ENCODE results near the gene CYP4A22. TPM values are rescaled to one million over a fixed set of nuclear protein-coding genes. Genes with fewer than 3 reads are reported as not detected.

Gene CYP4A22
- total and polyA plus RNA-seq, 2 donors (not counting 3 experiments of a cell fraction or from before 2014, with no cell fraction given), result not detected

DNA sequence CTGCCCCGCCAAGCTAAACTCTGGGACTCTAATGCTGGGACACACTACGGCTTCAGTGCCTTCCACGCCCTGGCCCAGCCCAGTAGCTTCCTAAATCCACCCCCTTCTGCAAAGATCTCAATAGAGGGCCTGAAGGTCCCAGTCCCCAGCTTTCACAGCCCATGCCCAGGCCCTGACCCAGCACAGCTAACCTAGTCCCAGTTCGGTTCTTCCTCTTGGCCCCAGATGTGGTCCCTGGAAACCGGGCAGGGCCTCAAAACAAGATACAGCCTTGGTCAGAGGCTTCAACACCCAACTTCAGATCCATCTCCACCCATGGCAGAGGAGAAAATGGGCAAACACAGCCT is 53.2 kb downstream of the CYP4A22 start:
- no peak overlapping the region for H3K4me2 ChIP-seq (ENCODE audit: insufficient read depth, low read length)
- H4K20me1 ChIP-seq (replicated peaks; ENCODE audit: control insufficient read depth, extremely low read depth, insufficient read depth, low read length), result no peaks in the 10 kb centered on the region
- ChIA-PET CTCF (interaction anchor here (0.7 to 8.0 kb wide), 13 partner anchors 8 to 247 kb away, joined by 3 to 224 read pairs (median 4); partner anchors contain the start of gene FOXD2), POLR2A (interaction anchor here (0.6 kb wide), 1 partner anchor 124 kb away, joined by 3 read pairs; no protein-coding TSS in a partner anchor)
- no peaks in the 10 kb centered on the region for H3K9me1 ChIP-seq (replicated peaks; ENCODE audit: control insufficient read depth, extremely low read depth, insufficient read depth, low read length)
- intact Hi-C loops (cut with micrococcal nuclease) (loop anchor here (1.0 kb wide), 1 partner anchor 11 kb away; no protein-coding TSS in a partner anchor), dilution Hi-C loops (cut with MboI; ENCODE audit: extremely low pct_ligation_motif_present, low sequenced_read_pairs) (no loop called here)
- peaks cover 5% of the 10 kb centered on the region for H3K4me1 ChIP-seq (ENCODE audit: control insufficient read depth, extremely low read depth, insufficient read depth, low read length)
- H3K27ac ChIP-seq (ENCODE audit: insufficient read depth, low read depth, low read length), result no peak overlapping the region
- H3K9me3 ChIP-seq (replicated peaks; ENCODE audit: control insufficient read depth, insufficient read depth, low read length), result no peaks in the 10 kb centered on the region
- H3K4me3 ChIP-seq (replicated peaks in 1 of 3; ENCODE audit: insufficient read depth in 1 of 3, low read depth in 1 of 3, low read length in 3 of 3), result no peak overlapping the region
- no peaks in the 10 kb centered on the region for H3K27me3 ChIP-seq (ENCODE audit: control insufficient read depth in 2 of 2, insufficient read depth in 2 of 2, low read length in 2 of 2)
- H3K36me3 ChIP-seq (ENCODE audit: control insufficient read depth in 2 of 2, extremely low read depth in 1 of 2, insufficient read depth in 2 of 2, low read length in 2 of 2), result no peaks in the 10 kb centered on the region
- peak overlapping the region; percentile 45 for H2AFZ ChIP-seq (ENCODE audit: low read depth, low read length)
- TF ChIP-seq JUN (IDR thresholded peaks at IDR 0.05; ENCODE audit: borderline replicate concordance, insufficient read depth, insufficient read length, low read depth), result no peak
- no peak for TF ChIP-seq EZH2 (IDR thresholded peaks at IDR 0.05; ENCODE audit: borderline replicate concordance, low read depth, low read length, severe bottlenecking)
- no peak for TF ChIP-seq POLR2A (IDR thresholded peaks at IDR 0.05; ENCODE audit: low read depth, low read length)
- TF ChIP-seq, protein P1, sequence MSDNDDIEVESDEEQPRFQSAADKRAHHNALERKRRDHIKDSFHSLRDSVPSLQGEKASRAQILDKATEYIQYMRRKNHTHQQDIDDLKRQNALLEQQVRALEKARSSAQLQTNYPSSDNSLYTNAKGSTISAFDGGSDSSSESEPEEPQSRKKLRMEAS (IDR thresholded peaks at IDR 0.05; ENCODE audit: insufficient read depth, insufficient read length), result no peak
- TF ChIP-seq MYC (IDR thresholded peaks at IDR 0.05; ENCODE audit: low read depth, low read length), result no peak
- no peak for TF ChIP-seq FOS (IDR thresholded peaks at IDR 0.05; ENCODE audit: borderline replicate concordance, insufficient read depth, low read length)
- TF ChIP-seq CTCF (IDR thresholded peaks at IDR 0.05; ENCODE audit: extremely low read depth in 1 of 2, insufficient read depth in 1 of 2, low read depth in 1 of 2, low read length in 2 of 2), result no peak
- TF ChIP-seq GATA2 (IDR thresholded peaks at IDR 0.05; ENCODE audit: insufficient read depth, insufficient read length, low read depth, low read length), result no peak
- no peak for TF ChIP-seq POLR2AphosphoS5 (IDR thresholded peaks at IDR 0.05; ENCODE audit: insufficient read depth, low read depth, low read length)
- FAIRE-seq (no peak), DNase-seq (ENCODE audit: low read depth, low spot score) (no peak)
- no TSS peak for BruUV-seq (replicated peaks)
- H3K79me2 ChIP-seq (ENCODE audit: control insufficient read depth, insufficient read depth, low read length), result no peaks in the 10 kb centered on the region
- H3K9ac ChIP-seq (replicated peaks; ENCODE audit: extremely low read depth, insufficient read depth, low read length), result no peak overlapping the region
